ENCODE data around the gene SRA1.

SRA1 gene

GRCh38 chr5:140570488-140570887 lies 13.2 kb upstream of the SRA1 start:
- DNase-seq (ENCODE audit: low read depth in 2 of 2), result no peak

- no peak for DNase-seq (ENCODE audit: low read depth in 2 of 2)
These were observed 12.8 kb upstream of the SRA1 start for GRCh38 chr5:140570058-140570457.

GRCh38 chr5:140569197-140569596 lies 11.9 kb upstream of the SRA1 start:
- DNase-seq (ENCODE audit: low read depth in 2 of 2), result no peak

- no peak for DNase-seq (ENCODE audit: low read depth in 2 of 2)
These were observed 11.3 kb upstream of the SRA1 start for GRCh38 chr5:140568443-140569063.

- DNase-seq (ENCODE audit: low read depth in 2 of 2), result no peak
These were observed 10.6 kb upstream of the SRA1 start for GRCh38 chr5:140567871-140568270.

GRCh38 chr5:140567136-140567818 lies 10.0 kb upstream of the SRA1 start:
- DNase-seq (ENCODE audit: low read depth in 2 of 2), result no peak

- no peak for DNase-seq (ENCODE audit: low read depth in 2 of 2)
These were observed 9.4 kb upstream of the SRA1 start for GRCh38 chr5:140566665-140567064.

- no peak for DNase-seq (ENCODE audit: low read depth in 2 of 2)
These were observed 8.5 kb upstream of the SRA1 start for GRCh38 chr5:140565780-140566095.

- no peak for DNase-seq (ENCODE audit: low read depth in 2 of 2)
These were observed 7.9 kb upstream of the SRA1 start for GRCh38 chr5:140565024-140565779.

- DNase-seq (ENCODE audit: low read depth in 2 of 2), result peak; percentile 91 to 96
These were observed 7.1 kb upstream of the SRA1 start, which contains the start of the genes APBB3 and SLC35A4 for GRCh38 chr5:140564196-140565023. Gene APBB3 (minus strand): TSS chr5:140564598. CDS start chr5:140564245, 353 bp downstream. Gene SLC35A4 (plus strand): TSS chr5:140564828. CDS start chr5:140567170, 2,342 bp downstream.

GRCh38 chr5:140563596-140563995 lies 6.3 kb upstream of the SRA1 start:
- DNase-seq (ENCODE audit: low read depth in 2 of 2), result no peak

GRCh38 chr5:140561753-140562523 lies 4.7 kb upstream of the SRA1 start:
- no peak for DNase-seq (ENCODE audit: low read depth in 2 of 2)

- no peak for DNase-seq (ENCODE audit: low read depth in 2 of 2)
These were observed 3.0 kb upstream of the SRA1 start for GRCh38 chr5:140560227-140560626.

- DNase-seq (ENCODE audit: low read depth in 2 of 2), result no peak
These were observed 1.3 kb upstream of the SRA1 start for GRCh38 chr5:140558542-140558941.

GRCh38 chr5:140557965-140558364 lies 692 bp upstream of the SRA1 start:
- DNase-seq (ENCODE audit: low read depth in 2 of 2), result no peak

- no peak for DNase-seq (ENCODE audit: low read depth in 2 of 2)
These were observed 835 bp downstream of the SRA1 start for GRCh38 chr5:140556438-140556837.

GRCh38 chr5:140555747-140556312 lies 1.4 kb downstream of the SRA1 start:
- no peak for DNase-seq (ENCODE audit: low read depth in 2 of 2)

- no peak for DNase-seq (ENCODE audit: low read depth in 2 of 2)
These were observed 2.8 kb downstream of the SRA1 start for GRCh38 chr5:140554454-140554853.

- no peak for DNase-seq (ENCODE audit: low read depth in 2 of 2)
These were observed 3.6 kb downstream of the SRA1 start for GRCh38 chr5:140553657-140554056.

GRCh38 chr5:140551872-140552271 lies 5.4 kb downstream of the SRA1 start:
- DNase-seq (ENCODE audit: low read depth in 2 of 2), result no peak
